GM12878 (cell line): Measurements from ENCODE around the gene GSK3A. TPM values are rescaled to one million over a fixed set of nuclear protein-coding genes. Genes with fewer than 3 reads are reported as not detected.

Experiments
- ATAC-seq: fragments of 200-7000 bp; cut with Tn5 transposase; 3 replicates; pipeline ENCODE4 v1.9.1; 2020; ENCODE audit warnings: mild to moderate bottlenecking, moderate library complexity
- BruUV-seq: library from RNA; stranded (reverse); fragments of 400-500 nt; replicated peaks from 2 replicates; lab custom pipeline; 2021; lab: Mats Ljungman, UMichigan
- CTCF ChIA-PET: fragments of 300-600 bp; sonication (Branson Sonifier 250); formaldehyde crosslinking; extraction: SDS; loops from one replicate; lab custom pipeline; 2021; ENCODE audit warnings: inconsistent platforms; lab: Yijun Ruan, JAX
- POLR2A ChIA-PET: fragments of 350-600 bp; formaldehyde crosslinking; extraction: SDS; loops from one replicate; lab custom pipeline; 2021; ENCODE audit warnings: inconsistent platforms; lab: Charles Lee
- RAD21 ChIA-PET: fragments of 300-600 bp; sonication (Branson Sonifier 250); formaldehyde crosslinking; loops from one replicate; lab custom pipeline; 2023; ENCODE audit warnings: antibody characterized with exemption; ENCODE audit not compliant: unreplicated experiment; lab: Charles Lee
- SMC1A ChIA-PET: fragments of 300-600 bp; sonication (Branson Sonifier 250); formaldehyde crosslinking; loops from one replicate; lab custom pipeline; 2023; ENCODE audit not compliant: unreplicated experiment, uncharacterized antibody; lab: Charles Lee
- DNase-seq: peaks from one replicate; pipeline ENCODE4 v3.0.0-alpha.2; 2011; ENCODE audit warnings: low read depth, low spot score
- FAIRE-seq: peaks from 3 replicates; lab custom pipeline; 2011; peaks lifted over from hg19 to GRCh38; lab: Jason Lieb, UNC
- H2AFZ ChIP-seq: 2 replicates; pipeline ENCODE4 v1.6.0; 2011; ENCODE audit warnings: low read depth, low read length, control low read depth; ENCODE audit not compliant: control insufficient read depth
- H3K27ac ChIP-seq: 2 replicates; pipeline ENCODE4 v1.5.1; 2011; ENCODE audit warnings: control low read depth; ENCODE audit not compliant: control insufficient read depth, insufficient read depth
- H3K27me3 ChIP-seq, 2 experiments: replicated peaks in 1 of 2; 2 replicates each; pipeline versions ENCODE4 v1.6.0 to v1.6.1; 2011; ENCODE audit warnings: low read length in 1 of 2; ENCODE audit not compliant: control insufficient read depth in 2 of 2, insufficient read depth in 2 of 2
- H3K36me3 ChIP-seq, 2 experiments: 2 replicates each; pipeline ENCODE4 v1.5.1; 2011; ENCODE audit warnings: low read length in 1 of 2; ENCODE audit not compliant: control insufficient read depth in 2 of 2, insufficient read depth in 2 of 2
- H3K4me1 ChIP-seq: 2 replicates; pipeline ENCODE4 v1.6.1; 2011; ENCODE audit warnings: mild to moderate bottlenecking, low read length, moderate library complexity, mixed read lengths; ENCODE audit not compliant: control insufficient read depth, insufficient read depth
- H3K4me2 ChIP-seq: 2 replicates; pipeline ENCODE4 v1.6.0; 2011; ENCODE audit warnings: control low read depth; ENCODE audit not compliant: control insufficient read depth, insufficient read depth
- H3K4me3 ChIP-seq: fragments of 200-600 bp; sonication (generic); 2 replicates; pipeline ENCODE4 v1.5.1; 2016
- H3K79me2 ChIP-seq: 2 replicates; pipeline ENCODE4 v1.6.0; 2011; ENCODE audit warnings: low read length; ENCODE audit not compliant: control insufficient read depth, insufficient read depth
- H3K9ac ChIP-seq: 2 replicates; pipeline ENCODE4 v1.8.0; 2011; ENCODE audit warnings: low read length, control low read depth, mixed read lengths; ENCODE audit not compliant: control insufficient read depth, insufficient read depth
- H3K9me3 ChIP-seq: replicated peaks from 3 replicates; pipeline ENCODE4 v1.5.1; 2011; ENCODE audit warnings: mild to moderate bottlenecking, low read length; ENCODE audit not compliant: control insufficient read depth, insufficient read depth
- H4K20me1 ChIP-seq: 2 replicates; pipeline ENCODE4 v1.6.0; 2011; ENCODE audit not compliant: control insufficient read depth, insufficient read depth
- CBX3 ChIP-seq: fragments of 200-600 bp; sonication (generic); IDR thresholded peaks from 2 replicates; pipeline ENCODE4 v1.6.1; 2016; ENCODE audit warnings: low read depth, borderline replicate concordance
- CEBPB ChIP-seq, 2 experiments: fragments of 150-350 bp in 1 of 2; IDR thresholded peaks; 2 replicates each; pipeline ENCODE4 v1.6.1; 2012 to 2014; ENCODE audit warnings: low read depth in 2 of 2, low read length in 2 of 2, borderline replicate concordance in 1 of 2, inconsistent platforms in 1 of 2
- CREM ChIP-seq: IDR thresholded peaks from 2 replicates; pipeline ENCODE4 v1.6.1; 2014; ENCODE audit warnings: antibody characterized with exemption, low read depth
- E4F1 ChIP-seq: fragments of 450-650 bp; IDR thresholded peaks from 2 replicates; pipeline ENCODE4 v1.6.1; 2018; ENCODE audit warnings: borderline replicate concordance, mild to moderate bottlenecking; ENCODE audit not compliant: partially characterized antibody
- GABPA ChIP-seq: IDR thresholded peaks from 2 replicates; pipeline ENCODE4 v1.6.1; 2014; ENCODE audit warnings: antibody characterized with exemption, low read depth, mild to moderate bottlenecking, inconsistent platforms
- HDGF ChIP-seq: fragments of 450-650 bp; IDR thresholded peaks from 2 replicates; pipeline ENCODE4 v1.6.1; 2016; ENCODE audit warnings: antibody characterized with exemption
- HSF1 ChIP-seq: fragments of 150-350 bp; IDR thresholded peaks from 2 replicates; pipeline ENCODE4 v1.6.1; 2014; ENCODE audit warnings: mild to moderate bottlenecking, low read depth, low read length
- NBN ChIP-seq: fragments of 450-650 bp; IDR thresholded peaks from 2 replicates; pipeline ENCODE4 v1.6.1; 2016
- NFIC ChIP-seq: IDR thresholded peaks from 2 replicates; pipeline ENCODE4 v1.6.1; 2012; ENCODE audit warnings: low read depth, mild to moderate bottlenecking, inconsistent platforms, low read length, moderate library complexity
- NFYB ChIP-seq: IDR thresholded peaks from 2 replicates; pipeline ENCODE4 v1.6.1; 2011; ENCODE audit warnings: low read depth, mild to moderate bottlenecking, low read length, improper control_type of control experiment, moderate library complexity; ENCODE audit not compliant: insufficient read depth
- PKNOX1 ChIP-seq: fragments of 450-650 bp; IDR thresholded peaks from 2 replicates; pipeline ENCODE4 v1.6.1; 2016; ENCODE audit warnings: mild to moderate bottlenecking
- SIN3A ChIP-seq: IDR thresholded peaks from 2 replicates; pipeline ENCODE4 v1.6.1; 2012; ENCODE audit warnings: low read depth, low read length, improper control_type of control experiment
- TCF12 ChIP-seq: IDR thresholded peaks from 2 replicates; pipeline ENCODE4 v1.6.1; 2011; ENCODE audit warnings: low read depth, mild to moderate bottlenecking, low read length
- WGBS: methylation state at CpG from one replicate; pipeline ENCODE4 v1.1.6; 2016; ENCODE audit warnings: low lambda C conversion rate; ENCODE audit not compliant: insufficient replicate concordance, insufficient coverage; ENCODE audit errors: missing lambda C conversion rate; 5-methylcytosine and 5-hydroxymethylcytosine counted together
- in situ Hi-C: fragments of 300-500 bp; cut with MboI; formaldehyde crosslinking; loops from 9 replicates; pipeline ENCODE4 v1.14.3; 2018; ENCODE audit warnings: mixed read lengths
- intact Hi-C: fragments of 100-400 bp; cut with micrococcal nuclease; formaldehyde crosslinking; loops from one replicate; pipeline ENCODE4 v1.14.2; 2022; ENCODE audit not compliant: unreplicated experiment
- polyA plus RNA-seq, 11 experiments: library from polyadenylated mRNA; depleted of rRNA in 4 of 11; unstranded in 6 of 11; stranded (reverse) in 5 of 11; fragments of >200 nt; fragmentation: Nextera tagmentation in 4 of 11; fragmentation: Illumina TruSeq in 1 of 11; extraction: Ambion mirVana in 4 of 11; extraction: Trizol in 1 of 11; gene quantifications; 1 replicate in 1 of 11; 2 replicates in 10 of 11; pipeline versions ENCODE4 v1.2.1 to v1.2.3, GENCODE V29; 2011 to 2016; ENCODE audit warnings: inconsistent platforms in 2 of 11, missing spikeins in 2 of 11, low read depth in 1 of 11
- total RNA-seq, 4 experiments: library from RNA; depleted of rRNA in 3 of 4; stranded (reverse); fragments of >200 nt in 3 of 4; fragmentation: Illumina TruSeq in 1 of 4; extraction: Trizol in 1 of 4; gene quantifications; 2 replicates each; pipeline versions ENCODE4 v1.2.1 to v1.2.3, GENCODE V29; 2013 to 2021
- TF ChIP-seq, protein P1 (sequence below): fragments of 450-650 bp; IDR thresholded peaks from 2 replicates; pipeline ENCODE4 v1.6.1; 2018; ENCODE audit warnings: mild to moderate bottlenecking, low read depth, moderate library complexity; ENCODE audit not compliant: partially characterized antibody

GSK3A gene
- total and polyA plus RNA-seq, 10 of the 15 experiments (the other 5 are each of a cell fraction or from before 2014, with no cell fraction given) = 1.00 to 47.9 (median 15.2) TPM

GRCh38 chr19:42199440-42200115 is 42.8 kb downstream of the GSK3A start:
- H3K27ac ChIP-seq = peak overlapping the region; percentile 95
- no TSS peak for BruUV-seq
- DNase-seq = peak; percentile 68
- H3K9me3 ChIP-seq = no peaks in the 10 kb centered on the region; the same call in 2 of the 3 replicates
- H3K79me2 ChIP-seq = peaks cover 9% of the 10 kb centered on the region
- RAD21 ChIA-PET = interaction anchor here (1.0 to 4.6 kb wide), 7 partner anchors 21 to 103 kb away, joined by 3 to 20 read pairs (median 5); partner anchors contain the start of genes GSK3A, PAFAH1B3, POU2F2 and PRR19
- no peaks in the 10 kb centered on the region for H3K27me3 ChIP-seq
- CTCF ChIA-PET = interaction anchor here (1.1 to 3.0 kb wide), 10 partner anchors 8 to 88 kb away, joined by 3 to 11 read pairs (median 4); partner anchors contain the start of genes DEDD2, GSK3A and POU2F2
- intact Hi-C loops = loop anchor here (1.0 to 5.0 kb wide), 4 partner anchors 17 to 126 kb away; partner anchors contain the start of genes DEDD2, MEGF8 and POU2F2
- WGBS = 1% methylated on average over 31 of the region's 32 CpGs
- no peak overlapping the region; the same call in 1 of the 2 replicates for H2AFZ ChIP-seq
- peak; percentile 54 for FAIRE-seq
- POLR2A ChIA-PET = interaction anchor here (0.6 to 1.6 kb wide), 6 partner anchors 9 to 82 kb away, joined by 3 to 9 read pairs (median 3); partner anchors contain the start of gene GSK3A
- H3K4me2 ChIP-seq = peak overlapping the region; percentile 90
- H3K9ac ChIP-seq = peak overlapping the region; percentile 57
- ATAC-seq = peak; percentile 77
- peak overlapping the region; percentile 41 for H3K4me3 ChIP-seq
- H3K36me3 ChIP-seq = peaks cover 8 to 33% of the 10 kb centered on the region in 2 experiments; a peak in 3 of 4 replicates
- H4K20me1 ChIP-seq = no peaks in the 10 kb centered on the region
- in situ Hi-C loops = no loop called here
- H3K4me1 ChIP-seq = peaks cover 59% of the 10 kb centered on the region
- SMC1A ChIA-PET = interaction anchor here (0.6 to 6.0 kb wide), 11 partner anchors 8 to 123 kb away, joined by 3 to 23 read pairs (median 4); partner anchors contain the start of genes GSK3A, ZNF526 and ZNF574
- TF ChIP-seq SIN3A = peak; percentile 70; the same call in 1 of the 2 replicates
- TF ChIP-seq E4F1 = peak; percentile 42
- TF ChIP-seq, protein P1, sequence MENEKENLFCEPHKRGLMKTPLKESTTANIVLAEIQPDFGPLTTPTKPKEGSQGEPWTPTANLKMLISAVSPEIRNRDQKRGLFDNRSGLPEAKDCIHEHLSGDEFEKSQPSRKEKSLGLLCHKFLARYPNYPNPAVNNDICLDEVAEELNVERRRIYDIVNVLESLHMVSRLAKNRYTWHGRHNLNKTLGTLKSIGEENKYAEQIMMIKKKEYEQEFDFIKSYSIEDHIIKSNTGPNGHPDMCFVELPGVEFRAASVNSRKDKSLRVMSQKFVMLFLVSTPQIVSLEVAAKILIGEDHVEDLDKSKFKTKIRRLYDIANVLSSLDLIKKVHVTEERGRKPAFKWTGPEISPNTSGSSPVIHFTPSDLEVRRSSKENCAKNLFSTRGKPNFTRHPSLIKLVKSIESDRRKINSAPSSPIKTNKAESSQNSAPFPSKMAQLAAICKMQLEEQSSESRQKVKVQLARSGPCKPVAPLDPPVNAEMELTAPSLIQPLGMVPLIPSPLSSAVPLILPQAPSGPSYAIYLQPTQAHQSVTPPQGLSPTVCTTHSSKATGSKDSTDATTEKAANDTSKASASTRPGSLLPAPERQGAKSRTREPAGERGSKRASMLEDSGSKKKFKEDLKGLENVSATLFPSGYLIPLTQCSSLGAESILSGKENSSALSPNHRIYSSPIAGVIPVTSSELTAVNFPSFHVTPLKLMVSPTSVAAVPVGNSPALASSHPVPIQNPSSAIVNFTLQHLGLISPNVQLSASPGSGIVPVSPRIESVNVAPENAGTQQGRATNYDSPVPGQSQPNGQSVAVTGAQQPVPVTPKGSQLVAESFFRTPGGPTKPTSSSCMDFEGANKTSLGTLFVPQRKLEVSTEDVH = no peak
- TF ChIP-seq PKNOX1 = 0 out of 2 replicates have a peak, but pooled peaks have one; percentile 4
- TF ChIP-seq NFIC = no peak
- TF ChIP-seq NBN = peak; percentile 83
- TF ChIP-seq HDGF = peak; percentile 98
- no peak for TF ChIP-seq CBX3
- no peak for TF ChIP-seq CEBPB (IDR thresholded peaks at IDR 0.05; ENCODE audit: borderline replicate concordance in 1 of 2, low read depth in 2 of 2, low read length in 2 of 2)
- TF ChIP-seq HSF1 = no peak
- TF ChIP-seq NFYB = no peak
- peak; percentile 41; the same call in 1 of the 2 replicates for TF ChIP-seq TCF12
- no peak for TF ChIP-seq GABPA
- 0 out of 2 replicates have a peak, but pooled peaks have one; percentile 23 for TF ChIP-seq CREM
